Progenitor cell of endocrine pancreas (in vitro differentiated cells): ENCODE measurements around the gene HINT1. TPM values are rescaled to one million over a fixed set of nuclear protein-coding genes. Genes with fewer than 3 reads are reported as not detected.
"Not testable (repeated sequence)": the region's sequence is repeated elsewhere in the genome, so short reads cannot be mapped to it uniquely, and the experiment has no call there.

ENCODE experiments used
- DNase-seq: peaks from one replicate; pipeline ENCODE4 v3.0.0; 2021; ENCODE audit warnings: low spot score; ENCODE audit not compliant: unreplicated experiment
- H3K27ac Mint-ChIP-seq: 2 replicates; pipeline ENCODE4 v1.8.0; 2021; ENCODE audit warnings: mild to moderate bottlenecking, moderate library complexity, mixed read lengths
- H3K27me3 Mint-ChIP-seq: 2 replicates; pipeline ENCODE4 v1.8.0; 2021; ENCODE audit warnings: mixed read lengths
- H3K36me3 Mint-ChIP-seq: 2 replicates; pipeline ENCODE4 v1.8.0; 2022; ENCODE audit warnings: mixed read lengths; ENCODE audit not compliant: insufficient read depth
- H3K4me1 Mint-ChIP-seq: 2 replicates; pipeline ENCODE4 v1.8.0; 2021; ENCODE audit warnings: low read depth, mixed read lengths
- H3K4me3 Mint-ChIP-seq: 2 replicates; pipeline ENCODE4 v1.8.0; 2021; ENCODE audit warnings: low read depth, mild to moderate bottlenecking, moderate library complexity, mixed read lengths
- H3K9me3 Mint-ChIP-seq: 2 replicates; pipeline ENCODE4 v1.8.0; 2021; ENCODE audit warnings: low read depth, mixed read lengths
- CTCF ChIP-seq: fragments of 200-600 bp; sonication (generic); IDR thresholded peaks from one replicate; pipeline ENCODE4 v1.5.0; 2021; ENCODE audit warnings: antibody characterized with exemption, mild to moderate bottlenecking; ENCODE audit not compliant: unreplicated experiment
- total RNA-seq: library from RNA; stranded (reverse); gene quantifications from 2 replicates; pipeline ENCODE4 v1.2.1, GENCODE V29; 2021

Gene HINT1
- total RNA-seq, 1 donor from 2014 or later: 189 TPM

- TF ChIP-seq CTCF: no peak
- Mint-ChIP-seq H3K9me3 (no peaks in the 10 kb centered on the region), H3K27ac (no peak overlapping the region), H3K27me3 (no peaks in the 10 kb centered on the region), H3K4me1 (no peaks in the 10 kb centered on the region), H3K4me3 (no peak overlapping the region), H3K36me3 (no peaks in the 10 kb centered on the region)
- DNase-seq: no peak
Measured at GRCh38 chr5:131200560-131200959, 35.5 kb upstream of the HINT1 start.

- Mint-ChIP-seq H3K4me3 (no peak overlapping the region), H3K9me3 (no peaks in the 10 kb centered on the region), H3K4me1 (no peaks in the 10 kb centered on the region), H3K27me3 (no peaks in the 10 kb centered on the region), H3K36me3 (no peaks in the 10 kb centered on the region), H3K27ac (no peak overlapping the region)
- no peak for TF ChIP-seq CTCF
- DNase-seq: no peak
Measured at GRCh38 chr5:131198625-131199024, 33.6 kb upstream of the HINT1 start.

GRCh38 chr5:131196331-131196730 lies 31.3 kb upstream of the HINT1 start:
- H3K4me3 Mint-ChIP-seq: no peak overlapping the region
- H3K9me3 Mint-ChIP-seq: no peaks in the 10 kb centered on the region
- no peaks in the 10 kb centered on the region for H3K4me1 Mint-ChIP-seq
- H3K27me3 Mint-ChIP-seq: no peaks in the 10 kb centered on the region
- H3K36me3 Mint-ChIP-seq: no peaks in the 10 kb centered on the region
- no peak overlapping the region for H3K27ac Mint-ChIP-seq
- no peak for TF ChIP-seq CTCF
- DNase-seq: no peak

DNA sequence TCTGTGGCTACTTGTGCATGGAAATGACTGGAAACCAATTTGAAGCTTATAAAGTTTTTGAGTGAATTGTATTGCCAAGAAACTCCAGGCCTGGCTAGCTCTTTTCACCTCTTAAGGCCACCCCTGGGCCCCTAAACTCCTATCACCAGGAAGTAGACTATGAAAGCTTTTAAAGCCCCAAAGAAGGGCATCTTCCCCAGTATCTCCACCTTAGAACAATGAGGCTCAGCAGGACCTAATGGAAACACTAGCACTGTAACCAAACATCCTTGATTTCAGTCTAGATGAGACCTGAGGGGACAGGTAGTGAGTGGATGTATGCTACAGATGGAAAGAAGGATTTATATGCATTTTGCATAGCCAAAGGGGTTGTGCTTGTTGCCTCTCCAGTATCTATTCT lies 30.6 kb upstream of the HINT1 start:
- no peaks in the 10 kb centered on the region for H3K27me3 Mint-ChIP-seq
- no peak for TF ChIP-seq CTCF
- no peak overlapping the region for H3K4me3 Mint-ChIP-seq
- H3K4me1 Mint-ChIP-seq: no peaks in the 10 kb centered on the region
- H3K27ac Mint-ChIP-seq: no peak overlapping the region
- H3K9me3 Mint-ChIP-seq: no peaks in the 10 kb centered on the region
- DNase-seq: no peak
- no peaks in the 10 kb centered on the region for H3K36me3 Mint-ChIP-seq

DNA sequence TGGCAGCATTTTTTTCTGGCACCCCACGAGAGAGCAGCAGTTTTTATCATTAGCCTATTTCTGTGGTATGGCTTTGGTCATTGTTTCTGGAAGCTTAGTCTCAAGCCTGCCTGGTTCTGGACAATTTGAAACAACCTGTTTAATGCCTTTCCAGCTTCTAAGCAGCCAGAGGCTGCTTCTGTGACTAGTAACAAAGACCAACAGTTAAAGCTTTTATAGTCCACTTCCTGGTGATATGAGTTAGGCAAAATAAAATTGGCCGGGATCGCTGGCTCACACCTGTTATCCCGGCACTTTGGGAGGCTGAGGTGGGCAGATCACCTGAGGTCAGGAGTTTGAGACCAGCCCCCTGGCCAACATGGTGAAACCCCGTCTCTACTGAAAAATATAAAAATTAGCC lies 29.7 kb upstream of the HINT1 start:
- no peaks in the 10 kb centered on the region for H3K36me3 Mint-ChIP-seq
- H3K27ac Mint-ChIP-seq: no peak overlapping the region
- no peak for TF ChIP-seq CTCF
- no peaks in the 10 kb centered on the region for H3K4me1 Mint-ChIP-seq
- no peaks in the 10 kb centered on the region for H3K27me3 Mint-ChIP-seq
- no peaks in the 10 kb centered on the region for H3K9me3 Mint-ChIP-seq
- DNase-seq: no peak
- H3K4me3 Mint-ChIP-seq: no peak overlapping the region

DNA sequence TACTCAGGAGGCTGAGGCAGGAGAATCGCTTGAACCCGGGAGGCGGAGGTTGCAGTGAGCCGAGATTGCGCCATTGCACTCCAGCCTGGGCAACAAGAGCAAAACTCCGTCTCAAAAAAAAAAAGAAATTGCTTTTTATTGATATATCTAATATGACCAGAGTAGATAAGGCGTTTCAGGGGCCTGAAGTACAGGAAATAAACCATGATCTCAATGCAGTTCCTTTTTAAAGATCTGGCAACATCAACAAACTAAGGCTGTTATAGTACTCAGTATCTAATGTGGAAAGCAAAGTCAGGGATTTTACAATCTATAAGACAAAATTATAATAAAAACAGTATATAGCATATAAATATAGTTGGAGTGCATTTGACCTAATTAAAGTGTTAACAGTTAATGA lies 28.8 kb upstream of the HINT1 start:
- H3K4me1 Mint-ChIP-seq, H3K9me3 Mint-ChIP-seq, H3K36me3 Mint-ChIP-seq, H3K27me3 Mint-ChIP-seq, H3K27ac Mint-ChIP-seq, H3K4me3 Mint-ChIP-seq, DNase-seq: not testable (repeated sequence)
